HCT116 (cell line): ENCODE data around the gene CABS1. TPM values are rescaled to one million over a fixed set of nuclear protein-coding genes. Genes with fewer than 3 reads are reported as not detected.

ENCODE experiments used
- ATAC-seq: fragments of 200-7000 bp; cut with Tn5 transposase; 2 replicates; pipeline ENCODE4 v1.9.1; 2020; ENCODE audit warnings: mild to moderate bottlenecking, moderate library complexity
- BruUV-seq: library from RNA; stranded (reverse); fragments of 400-500 nt; replicated peaks from 2 replicates; lab custom pipeline; 2021; lab: Mats Ljungman, UMichigan
- CTCF ChIA-PET: fragments of 300-600 bp; sonication (Branson Sonifier 250); formaldehyde crosslinking; loops from one replicate; lab custom pipeline; 2021; ENCODE audit warnings: antibody characterized with exemption; lab: Charles Lee
- POLR2A ChIA-PET: fragments of 300-600, 350-600 bp; sonication (Branson Sonifier 250); formaldehyde crosslinking; loops from one replicate; lab custom pipeline; 2021; ENCODE audit warnings: antibody characterized with exemption; lab: Charles Lee
- RAD21 ChIA-PET, 2 experiments: fragments of 300-600 bp; sonication (Branson Sonifier 250); formaldehyde crosslinking; loops; one replicate each; lab custom pipeline; 2023; ENCODE audit warnings: low total read pairs in 2 of 2; ENCODE audit not compliant: uncharacterized antibody in 2 of 2, unreplicated experiment in 2 of 2, low non-redundant PET in 1 of 2; lab: Charles Lee
- DNase-seq: peaks from one replicate; pipeline ENCODE4 v3.0.0-alpha.2; 2010; ENCODE audit warnings: low read depth, low spot score
- H2AFZ ChIP-seq: fragments of 200-600 bp; shearing (Covaris generic), sonication (generic); 2 replicates; pipeline ENCODE4 v1.6.1; 2017; ENCODE audit warnings: low read depth, mixed run types, mixed read lengths, antibody characterized with exemption, low read length; ENCODE audit not compliant: poor library complexity, severe bottlenecking
- H3K27ac ChIP-seq: 2 replicates; pipeline ENCODE4 v1.5.1; 2012; ENCODE audit warnings: low read depth, low read length
- H3K27me3 ChIP-seq: fragments of 200-600 bp; sonication (generic); 2 replicates; pipeline ENCODE4 v1.6.1; 2016; ENCODE audit warnings: mixed run types, low read length, mixed read lengths; ENCODE audit not compliant: insufficient read depth
- H3K36me3 ChIP-seq, 2 experiments: fragments of 200-500 bp in 1 of 2; fragments of 200-600 bp in 1 of 2; sonication (Bioruptor generic) in 1 of 2; sonication (generic) in 1 of 2; 2 replicates each; pipeline versions ENCODE4 v1.5.1 to v1.6.1; 2014 to 2016; ENCODE audit warnings: low read length in 2 of 2, inconsistent platforms in 1 of 2, mixed read lengths in 1 of 2, mixed run types in 1 of 2; ENCODE audit not compliant: insufficient read depth in 2 of 2, control insufficient read depth in 1 of 2
- H3K4me1 ChIP-seq, 2 experiments: fragments of 200-600 bp in 1 of 2; sonication (generic) in 1 of 2; 2 replicates each; pipeline versions ENCODE4 v1.5.1 to v1.6.1; 2012 to 2017; ENCODE audit warnings: low read length in 2 of 2, inconsistent platforms in 1 of 2, mild to moderate bottlenecking in 1 of 2, mixed read lengths in 1 of 2, mixed run types in 1 of 2, moderate library complexity in 1 of 2; ENCODE audit not compliant: insufficient read depth in 2 of 2, control insufficient read depth in 1 of 2
- H3K4me2 ChIP-seq: fragments of 200-600 bp; sonication (generic); 2 replicates; pipeline ENCODE4 v1.6.1; 2017; ENCODE audit warnings: mixed run types, low read length, mixed read lengths
- H3K4me3 ChIP-seq, 2 experiments: fragments of 200-600 bp in 1 of 2; sonication (generic) in 1 of 2; replicated peaks in 1 of 2; 2 replicates each; pipeline ENCODE4 v1.5.1; 2011 to 2016; ENCODE audit warnings: low read length in 2 of 2, control low read depth in 1 of 2, low read depth in 1 of 2, mild to moderate bottlenecking in 1 of 2, mixed read lengths in 1 of 2, mixed run types in 1 of 2
- H3K79me2 ChIP-seq: fragments of 200-600 bp; sonication (generic); 2 replicates; pipeline ENCODE4 v1.6.1; 2017; ENCODE audit warnings: mild to moderate bottlenecking, mixed run types, low read length, moderate library complexity, mixed read lengths; ENCODE audit not compliant: insufficient read depth
- H3K9ac ChIP-seq: fragments of 200-600 bp; sonication (generic); 2 replicates; pipeline ENCODE4 v1.6.1; 2016; ENCODE audit warnings: low read length, mixed read lengths
- H3K9me2 ChIP-seq: fragments of 200-600 bp; sonication (generic), shearing (Covaris generic); 2 replicates; pipeline ENCODE4 v1.6.1; 2017; ENCODE audit warnings: mixed run types, mild to moderate bottlenecking, moderate library complexity; ENCODE audit not compliant: insufficient read depth
- H3K9me3 ChIP-seq, 2 experiments: fragments of 200-500 bp in 1 of 2; fragments of 200-600 bp in 1 of 2; sonication (Bioruptor generic) in 1 of 2; sonication (generic) in 1 of 2; 2 replicates each; pipeline ENCODE4 v1.6.1; 2014 to 2017; ENCODE audit warnings: low read length in 2 of 2, mixed read lengths in 2 of 2, inconsistent platforms in 1 of 2, low read depth in 1 of 2, mild to moderate bottlenecking in 1 of 2, mixed run types in 1 of 2, moderate library complexity in 1 of 2; ENCODE audit not compliant: control insufficient read depth in 1 of 2, insufficient read depth in 1 of 2
- H4K20me1 ChIP-seq: fragments of 200-600 bp; sonication (generic), shearing (Covaris generic); 2 replicates; pipeline ENCODE4 v1.6.1; 2017; ENCODE audit warnings: mixed run types, mild to moderate bottlenecking, moderate library complexity; ENCODE audit not compliant: insufficient read depth
- CEBPB ChIP-seq: IDR thresholded peaks from 2 replicates; pipeline ENCODE4 v1.6.1; 2012; ENCODE audit warnings: low read depth
- EZH2 ChIP-seq: fragments of 200-600 bp; sonication (generic); IDR thresholded peaks from 2 replicates; pipeline ENCODE4 v1.6.1; 2017; ENCODE audit warnings: antibody characterized with exemption, mixed run types
- EZH2phosphoT487 ChIP-seq: fragments of 200-600 bp; IDR thresholded peaks from 2 replicates; pipeline ENCODE4 v1.6.1; 2018; ENCODE audit warnings: antibody characterized with exemption, borderline replicate concordance
- POLR2A ChIP-seq: IDR thresholded peaks from 2 replicates; pipeline ENCODE4 v1.7.0; 2011; ENCODE audit warnings: borderline replicate concordance; ENCODE audit not compliant: insufficient read depth, insufficient read length; ENCODE audit errors: extremely low read depth
- RAD21 ChIP-seq: IDR thresholded peaks from 2 replicates; pipeline ENCODE4 v1.6.1; 2012; ENCODE audit warnings: low read depth, mild to moderate bottlenecking
- SIN3A ChIP-seq: IDR thresholded peaks from 2 replicates; pipeline ENCODE4 v1.6.1; 2012; ENCODE audit warnings: low read depth
- SP1 ChIP-seq: IDR thresholded peaks from 2 replicates; pipeline ENCODE4 v1.6.1; 2012; ENCODE audit warnings: low read depth
- YY1 ChIP-seq: IDR thresholded peaks from 2 replicates; pipeline ENCODE4 v1.6.1; 2011; ENCODE audit warnings: low read length, low read depth, moderate library complexity, mild to moderate bottlenecking; ENCODE audit not compliant: insufficient replicate concordance; ENCODE audit errors: extremely low read depth
- ZFX ChIP-seq: fragments of 450-650 bp; IDR thresholded peaks from 2 replicates; pipeline ENCODE4 v1.6.1; 2017
- ZNF274 ChIP-seq: fragments of 200-500 bp; sonication (Bioruptor generic); IDR thresholded peaks from 2 replicates; pipeline ENCODE4 v1.6.1; 2014; ENCODE audit warnings: mild to moderate bottlenecking, low read depth, low read length, inconsistent platforms
- intact Hi-C: fragments of 100-400 bp; cut with micrococcal nuclease; formaldehyde crosslinking; loops from 2 replicates; pipeline ENCODE4 v1.10.0; 2022
- total RNA-seq: library from RNA; stranded (reverse); gene quantifications from one replicate; pipeline ENCODE4 v1.2.1, GENCODE V29; 2021; ENCODE audit not compliant: unreplicated experiment
- TF ChIP-seq, protein P1 (sequence below), 3 experiments: fragments of 200-600 bp in 1 of 3; sonication (generic) in 1 of 3; IDR thresholded peaks in 2 of 3; conservative IDR thresholded peaks in 1 of 3; 2 replicates each; pipeline ENCODE4 v1.5.1; 2012 to 2017; ENCODE audit warnings: low read depth in 2 of 3, low read length in 2 of 3, antibody characterized with exemption in 1 of 3, borderline replicate concordance in 1 of 3, control low read depth in 1 of 3, mild to moderate bottlenecking in 1 of 3, mixed read lengths in 1 of 3, mixed run types in 1 of 3, moderate library complexity in 1 of 3; ENCODE audit not compliant: insufficient read depth in 1 of 3
- TF ChIP-seq, protein P2 (sequence below): IDR thresholded peaks from 2 replicates; pipeline ENCODE4 v1.6.1; 2011; ENCODE audit warnings: mild to moderate bottlenecking, low read length, moderate library complexity; ENCODE audit not compliant: insufficient replicate concordance; ENCODE audit errors: extremely low read depth

Gene CABS1
- total RNA-seq, 1 experiment from 2014 or later, result not detected

DNA sequence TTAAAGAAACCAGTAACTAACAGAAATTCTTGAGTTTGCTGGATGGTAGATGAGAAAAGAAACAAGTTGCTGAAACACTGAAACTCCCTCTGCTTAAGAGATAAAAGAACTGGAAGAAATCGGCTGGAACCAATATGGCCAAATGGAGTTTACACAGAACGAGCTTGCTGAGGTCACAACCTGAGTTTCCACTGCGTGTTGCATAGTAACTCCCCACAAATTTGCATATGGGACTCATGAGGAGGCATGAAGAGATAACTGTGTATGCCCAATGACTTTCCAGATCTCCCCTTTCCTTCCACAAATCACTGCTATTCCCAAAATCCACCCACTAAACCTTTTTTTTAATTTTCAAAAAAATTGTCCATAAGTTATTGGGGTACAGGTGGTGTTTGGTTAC is 38.0 kb downstream of the CABS1 start:
- POLR2A ChIA-PET, result no interaction called here
- Histone ChIP-seq H3K27ac (no peak overlapping the region), H3K9ac (no peak overlapping the region), H3K4me1 (no peaks in the 10 kb centered on the region), H3K4me3 (no peak overlapping the region)
- ATAC-seq, result no peak
- no TSS peak for BruUV-seq
- no peak for TF ChIP-seq EZH2
- TF ChIP-seq ZNF274, result no peak
- TF ChIP-seq YY1, result no peak
- TF ChIP-seq EZH2phosphoT487, result no peak
- TF ChIP-seq RAD21, result no peak
- no peak for TF ChIP-seq SIN3A
- TF ChIP-seq SP1, result no peak
- no peak for TF ChIP-seq ZFX
- TF ChIP-seq, protein P1, sequence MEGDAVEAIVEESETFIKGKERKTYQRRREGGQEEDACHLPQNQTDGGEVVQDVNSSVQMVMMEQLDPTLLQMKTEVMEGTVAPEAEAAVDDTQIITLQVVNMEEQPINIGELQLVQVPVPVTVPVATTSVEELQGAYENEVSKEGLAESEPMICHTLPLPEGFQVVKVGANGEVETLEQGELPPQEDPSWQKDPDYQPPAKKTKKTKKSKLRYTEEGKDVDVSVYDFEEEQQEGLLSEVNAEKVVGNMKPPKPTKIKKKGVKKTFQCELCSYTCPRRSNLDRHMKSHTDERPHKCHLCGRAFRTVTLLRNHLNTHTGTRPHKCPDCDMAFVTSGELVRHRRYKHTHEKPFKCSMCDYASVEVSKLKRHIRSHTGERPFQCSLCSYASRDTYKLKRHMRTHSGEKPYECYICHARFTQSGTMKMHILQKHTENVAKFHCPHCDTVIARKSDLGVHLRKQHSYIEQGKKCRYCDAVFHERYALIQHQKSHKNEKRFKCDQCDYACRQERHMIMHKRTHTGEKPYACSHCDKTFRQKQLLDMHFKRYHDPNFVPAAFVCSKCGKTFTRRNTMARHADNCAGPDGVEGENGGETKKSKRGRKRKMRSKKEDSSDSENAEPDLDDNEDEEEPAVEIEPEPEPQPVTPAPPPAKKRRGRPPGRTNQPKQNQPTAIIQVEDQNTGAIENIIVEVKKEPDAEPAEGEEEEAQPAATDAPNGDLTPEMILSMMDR (IDR thresholded peaks at IDR 0.05 in 2 of 3, conservative IDR thresholded peaks at IDR 0.05 in 1 of 3; ENCODE audit: borderline replicate concordance in 1 of 3, insufficient read depth in 1 of 3, low read depth in 2 of 3, low read length in 2 of 3), result no peak
- TF ChIP-seq, all 23 proteins: peak for 0
- Histone ChIP-seq H3K27me3 (no peaks in the 10 kb centered on the region), H3K4me2 (no peak overlapping the region), H4K20me1 (no peaks in the 10 kb centered on the region), H3K9me3 (no peaks in the 10 kb centered on the region), H3K79me2 (no peaks in the 10 kb centered on the region), H3K36me3 (no peaks in the 10 kb centered on the region), H3K9me2 (no peaks in the 10 kb centered on the region), H2AFZ (no peak overlapping the region)
- RAD21 ChIA-PET, result no interaction called here
- DNase-seq, result no peak
- intact Hi-C loops, result no loop called here
- CTCF ChIA-PET, result no interaction called here

DNA sequence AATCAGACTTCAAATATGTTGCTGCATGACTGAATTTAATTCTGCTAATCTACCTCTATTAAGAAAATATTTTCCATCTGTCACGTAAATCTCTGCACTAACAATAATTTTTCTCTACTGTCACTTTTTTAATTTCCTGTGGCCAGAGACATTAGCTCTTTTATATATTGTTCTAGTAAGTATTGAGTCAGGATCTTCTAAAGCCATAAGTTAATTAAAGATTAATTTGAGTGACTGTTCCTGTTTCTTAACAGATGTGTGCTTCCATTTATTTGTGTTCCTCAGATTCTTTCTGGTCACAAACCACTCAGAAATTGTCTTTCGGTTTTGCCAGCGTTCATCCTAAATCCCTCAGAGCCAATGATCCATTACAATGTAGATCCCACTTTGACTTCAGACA is 45.8 kb downstream of the CABS1 start:
- no peak overlapping the region for H3K4me2 ChIP-seq
- no peaks in the 10 kb centered on the region for H3K79me2 ChIP-seq
- CTCF ChIA-PET, result no interaction called here
- H3K27me3 ChIP-seq, result no peaks in the 10 kb centered on the region
- H3K9me3 ChIP-seq, result no peaks in the 10 kb centered on the region
- intact Hi-C loops, result no loop called here
- no peak overlapping the region for H2AFZ ChIP-seq
- RAD21 ChIA-PET, result no interaction called here
- TF ChIP-seq ZNF274, result no peak
- TF ChIP-seq EZH2phosphoT487, result no peak
- TF ChIP-seq, protein P2, sequence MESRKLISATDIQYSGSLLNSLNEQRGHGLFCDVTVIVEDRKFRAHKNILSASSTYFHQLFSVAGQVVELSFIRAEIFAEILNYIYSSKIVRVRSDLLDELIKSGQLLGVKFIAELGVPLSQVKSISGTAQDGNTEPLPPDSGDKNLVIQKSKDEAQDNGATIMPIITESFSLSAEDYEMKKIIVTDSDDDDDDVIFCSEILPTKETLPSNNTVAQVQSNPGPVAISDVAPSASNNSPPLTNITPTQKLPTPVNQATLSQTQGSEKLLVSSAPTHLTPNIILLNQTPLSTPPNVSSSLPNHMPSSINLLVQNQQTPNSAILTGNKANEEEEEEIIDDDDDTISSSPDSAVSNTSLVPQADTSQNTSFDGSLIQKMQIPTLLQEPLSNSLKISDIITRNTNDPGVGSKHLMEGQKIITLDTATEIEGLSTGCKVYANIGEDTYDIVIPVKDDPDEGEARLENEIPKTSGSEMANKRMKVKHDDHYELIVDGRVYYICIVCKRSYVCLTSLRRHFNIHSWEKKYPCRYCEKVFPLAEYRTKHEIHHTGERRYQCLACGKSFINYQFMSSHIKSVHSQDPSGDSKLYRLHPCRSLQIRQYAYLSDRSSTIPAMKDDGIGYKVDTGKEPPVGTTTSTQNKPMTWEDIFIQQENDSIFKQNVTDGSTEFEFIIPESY, result no peak
- TF ChIP-seq CEBPB, result no peak
- TF ChIP-seq ZFX, result no peak
- no peak for TF ChIP-seq EZH2
- TF ChIP-seq POLR2A, result no peak
- H3K4me3 ChIP-seq, result no peak overlapping the region
- H3K27ac ChIP-seq, result no peak overlapping the region
- DNase-seq (no peak), ATAC-seq (no peak)
- H4K20me1 ChIP-seq, result no peaks in the 10 kb centered on the region
- POLR2A ChIA-PET, result no interaction called here
- no peaks in the 10 kb centered on the region for H3K4me1 ChIP-seq
- BruUV-seq, result no TSS peak
- H3K9ac ChIP-seq, result no peak overlapping the region
- no peaks in the 10 kb centered on the region for H3K9me2 ChIP-seq
- no peaks in the 10 kb centered on the region for H3K36me3 ChIP-seq
